H1 (cell line): Measurements from ENCODE around the gene SPATA6L. TPM values are rescaled to one million over a fixed set of nuclear protein-coding genes. Genes with fewer than 3 reads are reported as not detected.

ENCODE experiments used
- CTCF ChIA-PET: fragments of 300-600 bp; sonication (Branson Sonifier 250); formaldehyde crosslinking; loops from one replicate; lab custom pipeline; 2021; ENCODE audit not compliant: partially characterized antibody; lab: Charles Lee
- POLR2A ChIA-PET: fragments of 300-600 bp; sonication (Branson Sonifier 250); formaldehyde crosslinking; loops from one replicate; lab custom pipeline; 2021; ENCODE audit warnings: inconsistent platforms; ENCODE audit not compliant: partially characterized antibody; lab: Charles Lee
- DNase-seq, 2 experiments: peaks; one replicate each; pipeline versions ENCODE4 v3.0.0 to v3.0.0-alpha.2; 2010 to 2022; ENCODE audit warnings: low spot score in 2 of 2, low read depth in 1 of 2, mixed read lengths in 1 of 2
- FAIRE-seq: peaks from 2 replicates; lab custom pipeline; 2011; peaks lifted over from hg19 to GRCh38; lab: Jason Lieb, UNC
- H2AFZ ChIP-seq: 2 replicates; pipeline ENCODE4 v1.8.1; 2012; ENCODE audit warnings: low read length, inconsistent platforms
- H2AK5ac ChIP-seq: 2 replicates; pipeline ENCODE4 v1.6.1; 2013; ENCODE audit warnings: low read depth, low read length
- H2BK120ac ChIP-seq: replicated peaks from 2 replicates; pipeline ENCODE3; 2013; ENCODE audit warnings: low read depth, low read length, inconsistent platforms
- H2BK12ac ChIP-seq: 2 replicates; pipeline ENCODE4 v1.6.1; 2013; ENCODE audit warnings: low read depth, low read length
- H2BK15ac ChIP-seq: 2 replicates; pipeline ENCODE4 v1.6.1; 2013; ENCODE audit warnings: low read length
- H2BK20ac ChIP-seq: 2 replicates; pipeline ENCODE4 v1.6.1; 2013; ENCODE audit warnings: low read length
- H2BK5ac ChIP-seq: 2 replicates; pipeline ENCODE4 v1.6.1; 2013; ENCODE audit warnings: low read depth, low read length
- H3K14ac ChIP-seq: 2 replicates; pipeline ENCODE4 v1.6.1; 2013; ENCODE audit warnings: inconsistent platforms; ENCODE audit not compliant: insufficient read length
- H3K18ac ChIP-seq: 2 replicates; pipeline ENCODE4 v1.6.1; 2013; ENCODE audit warnings: low read length; ENCODE audit errors: extremely low read depth
- H3K23ac ChIP-seq: 2 replicates; pipeline ENCODE4 v1.6.1; 2013; ENCODE audit warnings: inconsistent platforms; ENCODE audit not compliant: insufficient read length
- H3K23me2 ChIP-seq: 2 replicates; pipeline ENCODE4 v1.6.1; 2013; ENCODE audit warnings: low read depth, low read length
- H3K27ac ChIP-seq: 2 replicates; pipeline ENCODE4 v1.6.1; 2011; ENCODE audit warnings: low read depth, low read length, inconsistent platforms
- H3K27me3 ChIP-seq, 4 experiments: replicated peaks in 1 of 4; 1 replicate in 1 of 4; 2 replicates in 3 of 4; pipeline versions ENCODE4 v1.6.1 to v1.8.1; 2011 to 2013; ENCODE audit warnings: low read length in 3 of 4, mild to moderate bottlenecking in 3 of 4, inconsistent platforms in 2 of 4, mixed read lengths in 2 of 4, moderate library complexity in 1 of 4; ENCODE audit not compliant: control insufficient read depth in 3 of 4, insufficient read depth in 3 of 4; ENCODE audit errors: extremely low read depth in 1 of 4
- H3K36me3 ChIP-seq, 4 experiments: 2 replicates each; pipeline versions ENCODE4 v1.6.1 to v1.8.1; 2011 to 2013; ENCODE audit warnings: mild to moderate bottlenecking in 4 of 4, low read length in 3 of 4, moderate library complexity in 2 of 4, control low read depth in 1 of 4, inconsistent platforms in 1 of 4; ENCODE audit not compliant: insufficient read depth in 4 of 4, control insufficient read depth in 2 of 4
- H3K4ac ChIP-seq: replicated peaks from 2 replicates; pipeline ENCODE3; 2013; ENCODE audit warnings: low read length, low read depth, mixed read lengths, inconsistent platforms; ENCODE audit not compliant: insufficient read length
- H3K4me1 ChIP-seq, 4 experiments: replicated peaks in 1 of 4; 1 replicate in 1 of 4; 2 replicates in 3 of 4; pipeline versions ENCODE4 v1.6.1 to v1.8.1; 2011 to 2013; ENCODE audit warnings: low read length in 3 of 4, inconsistent platforms in 2 of 4, mixed read lengths in 1 of 4; ENCODE audit not compliant: insufficient read depth in 4 of 4, control insufficient read depth in 3 of 4
- H3K4me2 ChIP-seq, 2 experiments: 2 replicates each; pipeline versions ENCODE4 v1.6.1 to v1.8.1; 2011 to 2013; ENCODE audit warnings: low read depth in 2 of 2, low read length in 2 of 2, control low read depth in 1 of 2, inconsistent platforms in 1 of 2, mild to moderate bottlenecking in 1 of 2; ENCODE audit not compliant: insufficient read depth in 1 of 2
- H3K4me3 ChIP-seq, 4 experiments: fragments of 200-600, 300-600 bp in 1 of 4; sonication (generic), shearing (Covaris generic), sonication (Bioruptor Twin) in 1 of 4; 2 replicates each; pipeline versions ENCODE4 v1.5.1 to v1.8.1; 2011 to 2016; ENCODE audit warnings: low read length in 4 of 4, low read depth in 3 of 4, control low read depth in 2 of 4, inconsistent platforms in 2 of 4, mild to moderate bottlenecking in 2 of 4, mixed read lengths in 1 of 4, moderate library complexity in 1 of 4; ENCODE audit not compliant: insufficient read depth in 2 of 4; ENCODE audit errors: extremely low read depth in 1 of 4
- H3K56ac ChIP-seq: replicated peaks from 2 replicates; pipeline ENCODE3; 2013; ENCODE audit warnings: low read depth, mild to moderate bottlenecking, mixed read lengths, low read length, inconsistent platforms; ENCODE audit not compliant: insufficient read length
- H3K79me1 ChIP-seq: 2 replicates; pipeline ENCODE4 v1.6.1; 2013; ENCODE audit warnings: low read depth, low read length, control low read depth
- H3K79me2 ChIP-seq, 2 experiments: 2 replicates each; pipeline versions ENCODE4 v1.6.1 to v1.8.1; 2012 to 2013; ENCODE audit warnings: low read length in 2 of 2, mild to moderate bottlenecking in 2 of 2, inconsistent platforms in 1 of 2; ENCODE audit not compliant: insufficient read depth in 2 of 2, control insufficient read depth in 1 of 2
- H3K9ac ChIP-seq, 4 experiments: replicated peaks in 1 of 4; 1 replicate in 1 of 4; 2 replicates in 3 of 4; pipeline versions ENCODE4 v1.6.1 to v1.8.1; 2011 to 2013; ENCODE audit warnings: low read depth in 3 of 4, low read length in 3 of 4, control low read depth in 2 of 4, mild to moderate bottlenecking in 2 of 4, moderate library complexity in 2 of 4, inconsistent platforms in 1 of 4; ENCODE audit errors: extremely low read depth in 1 of 4
- H3K9me3 ChIP-seq, 2 experiments: 2 replicates each; pipeline versions ENCODE4 v1.6.1 to v1.8.1; 2012 to 2013; ENCODE audit warnings: mild to moderate bottlenecking in 2 of 2, moderate library complexity in 2 of 2, control low read depth in 1 of 2, inconsistent platforms in 1 of 2, low read depth in 1 of 2, low read length in 1 of 2, mixed read lengths in 1 of 2; ENCODE audit not compliant: insufficient read depth in 2 of 2
- H4K20me1 ChIP-seq, 2 experiments: replicated peaks in 1 of 2; 2 replicates each; pipeline versions ENCODE3 to v1.8.1; 2011 to 2013; ENCODE audit warnings: inconsistent platforms in 2 of 2, low read length in 2 of 2, mild to moderate bottlenecking in 1 of 2; ENCODE audit not compliant: insufficient read depth in 2 of 2, control insufficient read depth in 1 of 2
- H4K5ac ChIP-seq: 2 replicates; pipeline ENCODE4 v1.6.1; 2013; ENCODE audit warnings: low read length, low read depth, mixed read lengths, inconsistent platforms; ENCODE audit not compliant: insufficient read length
- H4K8ac ChIP-seq: 2 replicates; pipeline ENCODE4 v1.8.0; 2013; ENCODE audit warnings: mild to moderate bottlenecking, moderate library complexity, low read length, inconsistent platforms; ENCODE audit not compliant: insufficient read depth; ENCODE audit errors: extremely low read depth
- H4K91ac ChIP-seq: replicated peaks from 2 replicates; pipeline ENCODE3; 2013; ENCODE audit warnings: low read length, mixed read lengths, inconsistent platforms; ENCODE audit not compliant: insufficient read length
- EP300 ChIP-seq, 2 experiments: IDR thresholded peaks; 1 replicate in 1 of 2; 2 replicates in 1 of 2; pipeline ENCODE4 v1.6.1; 2011 to 2012; ENCODE audit warnings: low read depth in 2 of 2, low read length in 2 of 2, mild to moderate bottlenecking in 2 of 2, borderline replicate concordance in 1 of 2, inconsistent platforms in 1 of 2, moderate library complexity in 1 of 2
- JUN ChIP-seq: IDR thresholded peaks from 2 replicates; pipeline ENCODE4 v1.6.1; 2011; ENCODE audit warnings: low read depth, mild to moderate bottlenecking, improper control_type of control experiment, low read length
- POU5F1 ChIP-seq: IDR thresholded peaks from 2 replicates; pipeline ENCODE4 v1.6.1; 2011; ENCODE audit warnings: low read depth, mild to moderate bottlenecking, low read length, moderate library complexity
- RBBP5 ChIP-seq: IDR thresholded peaks from 2 replicates; pipeline ENCODE4 v1.7.1; 2012; ENCODE audit warnings: low read depth, mild to moderate bottlenecking, inconsistent platforms, low read length, moderate library complexity, borderline replicate concordance
- RXRA ChIP-seq: IDR thresholded peaks from 2 replicates; pipeline ENCODE4 v1.6.1; 2011; ENCODE audit warnings: low read depth, mild to moderate bottlenecking, low read length, moderate library complexity; ENCODE audit not compliant: insufficient read depth
- SAP30 ChIP-seq: fragments of 300-600 bp; sonication (generic); IDR thresholded peaks from 2 replicates; pipeline ENCODE4 v1.7.1; 2012; ENCODE audit warnings: low read length, moderate library complexity, mild to moderate bottlenecking, inconsistent platforms; ENCODE audit not compliant: insufficient read depth, insufficient replicate concordance
- SIX5 ChIP-seq: IDR thresholded peaks from 2 replicates; pipeline ENCODE4 v1.6.1; 2011; ENCODE audit warnings: mild to moderate bottlenecking, low read depth, low read length
- SP2 ChIP-seq: IDR thresholded peaks from 2 replicates; pipeline ENCODE4 v1.6.1; 2012; ENCODE audit warnings: mild to moderate bottlenecking, low read length, inconsistent platforms
- SP4 ChIP-seq: IDR thresholded peaks from 2 replicates; pipeline ENCODE4 v1.6.1; 2012; ENCODE audit warnings: low read length, inconsistent platforms
- TAF7 ChIP-seq: optimal IDR thresholded peaks from 2 replicates; pipeline ENCODE3; 2011; ENCODE audit warnings: low read depth, mild to moderate bottlenecking, inconsistent platforms, low read length, moderate library complexity, borderline replicate concordance
- WGBS, 2 experiments: shearing (Covaris generic) in 1 of 2; methylation state at CpG; one replicate each; pipeline versions ENCODE4 v1.1.6 to v1.1.7; 2013 to 2015; ENCODE audit warnings: low lambda C conversion rate in 2 of 2, mixed read lengths in 2 of 2, inconsistent platforms in 1 of 2, low coverage in 1 of 2, missing lambda C conversion rate in 1 of 2; ENCODE audit not compliant: insufficient replicate concordance in 2 of 2, insufficient coverage in 1 of 2, insufficient read length in 1 of 2; ENCODE audit errors: extremely low coverage in 1 of 2, missing lambda C conversion rate in 1 of 2; 5-methylcytosine and 5-hydroxymethylcytosine counted together
- polyA plus RNA-seq, 7 experiments: library from polyadenylated mRNA; depleted of rRNA in 3 of 7; stranded (reverse) in 5 of 7; unstranded in 2 of 7; fragments of >200 nt in 5 of 7; fragments of 200-250 nt in 2 of 7; gene quantifications; 1 replicate in 5 of 7; 2 replicates in 1 of 7; 4 replicates in 1 of 7; pipeline versions ENCODE4 v1.2.1 to v1.2.3, GENCODE V29; 2011 to 2013; ENCODE audit warnings: missing spikeins in 2 of 7, mixed read lengths in 2 of 7
- total RNA-seq: library from RNA; stranded (reverse); fragmentation: NEBNext Ultra II Directional; extraction: Animal tissue kit (Norgen Biotek cat#: 25700); gene quantifications from 2 replicates; pipeline ENCODE4 v1.2.1, GENCODE V29; 2021
- TF ChIP-seq, protein P1 (sequence below): IDR thresholded peaks from 2 replicates; pipeline ENCODE4 v1.6.1; 2011; ENCODE audit warnings: low read depth, mild to moderate bottlenecking, low read length; ENCODE audit not compliant: insufficient read depth
- TF ChIP-seq, protein P2 (sequence below): IDR thresholded peaks from 2 replicates; pipeline ENCODE4 v1.6.1; 2012; ENCODE audit warnings: inconsistent platforms

The SPATA6L gene
- total and polyA plus RNA-seq, 2 of the 8 experiments (the other 6 are each of a cell fraction or from before 2014, with no cell fraction given), result 0.57 to 1.1 TPM

DNA sequence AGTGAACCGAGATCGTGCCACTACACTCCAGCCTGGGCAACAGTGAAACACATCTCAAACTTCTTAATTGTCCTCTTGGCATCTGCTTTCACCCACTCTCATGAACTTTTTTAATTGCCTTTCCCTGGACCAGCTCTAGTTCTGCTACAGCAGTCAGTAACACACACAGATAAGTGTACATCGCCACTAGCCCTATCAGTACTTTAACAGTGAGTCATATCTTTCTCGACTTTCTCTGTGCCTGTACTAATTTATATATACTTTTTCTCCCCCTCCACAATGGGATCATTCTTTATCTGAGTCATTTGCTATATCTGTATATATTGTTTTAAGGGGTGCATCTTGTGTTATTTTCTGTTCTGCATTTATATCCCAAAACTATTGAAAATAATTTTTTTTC is 19.8 kb upstream of the SPATA6L start:
- H2BK20ac ChIP-seq, result no peak overlapping the region
- no peak overlapping the region for H3K4ac ChIP-seq
- H2BK120ac ChIP-seq, result no peak overlapping the region
- ChIA-PET POLR2A (no interaction called here), CTCF (interaction anchor here (1.4 kb wide), 1 partner anchor 82 kb away, joined by 3 read pairs; no protein-coding TSS in a partner anchor)
- TF ChIP-seq SAP30 (no peak), TAF7 (no peak), RBBP5 (no peak), SIX5 (no peak), RXRA (no peak), EP300 (IDR thresholded peaks at IDR 0.05; ENCODE audit: borderline replicate concordance in 1 of 2, low read depth in 2 of 2, low read length in 2 of 2) (no peak), JUN (no peak), SP4 (no peak), SP2 (no peak), POU5F1 (no peak)
- TF ChIP-seq, protein P1, sequence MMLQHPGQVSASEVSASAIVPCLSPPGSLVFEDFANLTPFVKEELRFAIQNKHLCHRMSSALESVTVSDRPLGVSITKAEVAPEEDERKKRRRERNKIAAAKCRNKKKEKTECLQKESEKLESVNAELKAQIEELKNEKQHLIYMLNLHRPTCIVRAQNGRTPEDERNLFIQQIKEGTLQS, result no peak
- TF ChIP-seq, protein P2, sequence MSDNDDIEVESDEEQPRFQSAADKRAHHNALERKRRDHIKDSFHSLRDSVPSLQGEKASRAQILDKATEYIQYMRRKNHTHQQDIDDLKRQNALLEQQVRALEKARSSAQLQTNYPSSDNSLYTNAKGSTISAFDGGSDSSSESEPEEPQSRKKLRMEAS, result no peak
- H4K5ac ChIP-seq, result no peak overlapping the region
- no peak overlapping the region for H3K56ac ChIP-seq
- no peak overlapping the region for H2BK12ac ChIP-seq
- FAIRE-seq (no peak), DNase-seq (no peak)
- no peak overlapping the region for H3K27ac ChIP-seq
- no peak overlapping the region for H3K9ac ChIP-seq
- no peak overlapping the region for H2BK5ac ChIP-seq
- no peak overlapping the region for H4K91ac ChIP-seq
- H4K8ac ChIP-seq, result no peak overlapping the region
- no peak overlapping the region for H3K14ac ChIP-seq
- no peak overlapping the region for H3K4me3 ChIP-seq
- 0 out of 2 replicates have a peak, but pooled peaks cover 2% of the 10 kb centered on the region for H3K79me1 ChIP-seq
- no peaks in the 10 kb centered on the region for H3K27me3 ChIP-seq
- H3K79me2 ChIP-seq, result peaks cover 2 to 15% of the 10 kb centered on the region in 2 experiments; a peak in 3 of 4 replicates
- H3K18ac ChIP-seq, result no peak overlapping the region
- H2AK5ac ChIP-seq, result no peak overlapping the region
- H3K23me2 ChIP-seq, result no peaks in the 10 kb centered on the region
- WGBS, 2 experiments, result 92% methylated on average over 4 of the region's 4 CpGs; no CpG with 5 or more reads in 1 of the 2 experiments
- H3K36me3 ChIP-seq, result peaks cover 4 to 42% (median 12%) of the 10 kb centered on the region in 4 experiments
- H3K9me3 ChIP-seq, result no peaks in the 10 kb centered on the region
- H2AFZ ChIP-seq, result no peak overlapping the region
- no peak overlapping the region for H3K4me2 ChIP-seq
- H3K23ac ChIP-seq, result no peak overlapping the region
- H2BK15ac ChIP-seq, result no peak overlapping the region
- H4K20me1 ChIP-seq, result peaks cover 0 to 2% of the 10 kb centered on the region in 2 experiments
- H3K4me1 ChIP-seq, result no peaks in the 10 kb centered on the region
